LNCAP (cell line): ENCODE data around the gene TOX3.

Experiments
- TF ChIP-seq, protein P1 (sequence below): fragments of 450-650 bp; IDR thresholded peaks from 2 replicates; pipeline ENCODE4 v1.5.1; 2017; ENCODE audit warnings: mild to moderate bottlenecking

The TOX3 gene

GRCh38 chr16:52548261-52549010 lies 1.5 kb upstream of the TOX3 start:
- TF ChIP-seq, protein P1, sequence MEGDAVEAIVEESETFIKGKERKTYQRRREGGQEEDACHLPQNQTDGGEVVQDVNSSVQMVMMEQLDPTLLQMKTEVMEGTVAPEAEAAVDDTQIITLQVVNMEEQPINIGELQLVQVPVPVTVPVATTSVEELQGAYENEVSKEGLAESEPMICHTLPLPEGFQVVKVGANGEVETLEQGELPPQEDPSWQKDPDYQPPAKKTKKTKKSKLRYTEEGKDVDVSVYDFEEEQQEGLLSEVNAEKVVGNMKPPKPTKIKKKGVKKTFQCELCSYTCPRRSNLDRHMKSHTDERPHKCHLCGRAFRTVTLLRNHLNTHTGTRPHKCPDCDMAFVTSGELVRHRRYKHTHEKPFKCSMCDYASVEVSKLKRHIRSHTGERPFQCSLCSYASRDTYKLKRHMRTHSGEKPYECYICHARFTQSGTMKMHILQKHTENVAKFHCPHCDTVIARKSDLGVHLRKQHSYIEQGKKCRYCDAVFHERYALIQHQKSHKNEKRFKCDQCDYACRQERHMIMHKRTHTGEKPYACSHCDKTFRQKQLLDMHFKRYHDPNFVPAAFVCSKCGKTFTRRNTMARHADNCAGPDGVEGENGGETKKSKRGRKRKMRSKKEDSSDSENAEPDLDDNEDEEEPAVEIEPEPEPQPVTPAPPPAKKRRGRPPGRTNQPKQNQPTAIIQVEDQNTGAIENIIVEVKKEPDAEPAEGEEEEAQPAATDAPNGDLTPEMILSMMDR, result no peak

GRCh38 chr16:52547834-52548215 lies 882 bp upstream of the TOX3 start:
- TF ChIP-seq, protein P1, result no peak

DNA sequence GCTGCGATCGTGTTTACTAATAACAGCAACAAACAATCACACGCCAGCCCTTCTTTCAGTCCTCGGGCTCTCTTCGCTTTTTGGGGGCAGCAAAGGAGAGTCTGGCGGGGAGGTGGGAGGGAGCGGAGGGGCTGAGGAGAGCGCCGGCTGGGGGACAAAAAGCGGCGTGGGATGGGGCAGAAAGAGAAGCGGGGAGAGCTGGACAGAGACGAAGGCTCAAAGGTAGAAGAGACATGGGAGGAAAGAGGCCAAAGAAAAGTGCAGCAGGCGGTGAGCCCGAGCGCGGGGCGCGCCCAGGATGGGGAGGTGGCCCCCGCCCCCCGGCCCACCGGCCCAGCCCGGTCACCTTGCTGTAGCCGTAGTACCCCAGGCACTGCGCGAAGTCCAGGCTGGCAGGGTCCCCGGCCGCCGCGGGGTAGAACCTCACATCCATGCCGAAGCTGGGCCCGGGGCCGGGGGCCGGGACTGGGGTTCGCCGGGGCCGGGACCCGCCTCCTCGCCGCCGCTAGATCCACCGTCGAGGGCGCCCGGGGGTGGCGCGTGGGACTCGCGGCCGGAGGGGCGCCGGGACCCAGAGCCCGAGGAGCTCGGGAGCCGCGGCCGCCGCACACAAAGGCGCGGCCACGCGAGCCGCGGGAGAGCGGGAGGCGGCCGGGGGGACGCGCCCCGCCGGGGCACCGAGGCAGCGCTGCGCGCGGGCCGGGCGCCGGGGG lies 496 bp downstream of the TOX3 start:
- TF ChIP-seq, protein P1, result no peak

- TF ChIP-seq, protein P1, result no peak
These were observed 1.1 kb downstream of the TOX3 start for GRCh38 chr16:52545898-52546266.

- TF ChIP-seq, protein P1, result no peak
These were observed 1.6 kb downstream of the TOX3 start for GRCh38 chr16:52545222-52545897.

DNA sequence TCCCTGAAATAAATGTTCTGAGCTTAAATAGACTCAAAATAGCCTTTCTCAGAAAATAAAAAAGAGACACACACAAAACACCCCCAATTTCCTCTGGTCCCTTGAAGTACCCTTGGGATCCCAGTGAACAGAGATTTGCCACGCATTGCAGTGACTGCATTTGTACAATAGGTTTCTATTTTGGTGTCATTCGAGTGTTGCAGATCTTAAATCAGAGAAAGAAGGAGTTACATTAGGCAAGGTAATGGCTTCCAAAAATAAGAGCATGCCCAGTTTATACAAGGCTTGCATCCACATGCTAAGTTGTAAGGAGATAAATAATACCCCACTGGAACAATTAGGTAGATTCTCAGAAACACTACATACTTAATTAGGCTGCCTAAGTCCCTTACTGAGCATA lies 2.2 kb downstream of the TOX3 start:
- TF ChIP-seq, protein P1, result no peak

DNA sequence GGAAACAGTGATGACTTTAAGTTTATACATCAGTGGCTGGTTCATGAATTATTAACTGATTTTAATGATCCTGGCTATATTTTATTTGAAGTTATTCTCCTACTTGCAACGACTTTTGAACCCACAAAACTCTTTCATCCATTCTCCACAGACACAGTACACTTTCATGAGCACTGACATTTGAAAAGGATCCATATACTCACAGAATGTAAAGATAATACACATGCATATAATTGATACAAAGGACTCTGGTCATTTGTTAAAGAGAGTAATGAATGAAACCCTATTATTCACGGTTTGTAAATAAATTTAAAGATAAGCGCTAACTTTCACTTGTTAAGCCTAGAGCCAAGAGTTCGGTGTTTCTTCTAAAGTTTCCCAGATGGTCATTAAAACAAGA lies 3.3 kb downstream of the TOX3 start:
- TF ChIP-seq, protein P1, result no peak
